Measurements from ENCODE around the gene PDK4. TPM values are rescaled to one million over a fixed set of nuclear protein-coding genes. Genes with fewer than 3 reads are reported as not detected.

Gene PDK4
- total RNA-seq = under 0.01 and 3.2 TPM in 2 replicates

GRCh38 chr7:95596198-95597063 lies at the start of gene PDK4:
Gene PDK4 (minus strand): TSS chr7:95596516. CDS start chr7:95596293, 223 bp downstream.

Other genes starting within 250 kb of the PDK4 start
- 0.50 and 1.4 TPM in 2 replicates for gene PON3, start 200.1 kb downstream of the PDK4 start, total RNA-seq
- 35.9 and 98.2 TPM in 2 replicates for gene PON2, start 161.5 kb downstream of the PDK4 start, total RNA-seq
- under 0.01 TPM in 1 of 2 replicates, not detected in the other for gene ASB4, start 110.6 kb downstream of the PDK4 start, total RNA-seq
- 0.21 TPM in 1 of 2 replicates, not detected in the other for gene DYNC1I1, start 176.0 kb upstream of the PDK4 start, total RNA-seq